ENCODE measurements around the gene SRD5A2. TPM values are rescaled to one million over a fixed set of nuclear protein-coding genes. Genes with fewer than 3 reads are reported as not detected.

SRD5A2 gene
- total RNA-seq, 1 donor from 2014 or later, result not detected

DNA sequence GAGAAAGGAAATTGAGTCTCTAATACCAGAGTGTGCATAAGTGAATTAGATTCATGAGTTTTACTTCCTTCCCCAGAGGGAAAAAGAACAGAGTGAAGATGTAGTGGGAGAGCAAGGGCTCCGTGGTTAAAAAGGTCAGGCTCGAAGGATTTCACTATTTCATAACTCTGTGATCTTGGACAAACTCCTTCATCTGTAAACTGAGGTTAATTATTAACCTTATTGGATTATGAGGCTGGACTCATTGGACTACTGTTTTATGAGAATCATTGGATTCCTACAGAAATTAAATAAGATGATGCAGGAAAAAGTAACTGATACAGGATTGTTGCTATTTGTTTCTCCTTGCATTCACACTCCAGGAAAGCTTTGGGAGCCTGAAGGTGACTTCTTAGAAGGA is 45.0 kb downstream of the SRD5A2 start:
- TF ChIP-seq, protein P1, sequence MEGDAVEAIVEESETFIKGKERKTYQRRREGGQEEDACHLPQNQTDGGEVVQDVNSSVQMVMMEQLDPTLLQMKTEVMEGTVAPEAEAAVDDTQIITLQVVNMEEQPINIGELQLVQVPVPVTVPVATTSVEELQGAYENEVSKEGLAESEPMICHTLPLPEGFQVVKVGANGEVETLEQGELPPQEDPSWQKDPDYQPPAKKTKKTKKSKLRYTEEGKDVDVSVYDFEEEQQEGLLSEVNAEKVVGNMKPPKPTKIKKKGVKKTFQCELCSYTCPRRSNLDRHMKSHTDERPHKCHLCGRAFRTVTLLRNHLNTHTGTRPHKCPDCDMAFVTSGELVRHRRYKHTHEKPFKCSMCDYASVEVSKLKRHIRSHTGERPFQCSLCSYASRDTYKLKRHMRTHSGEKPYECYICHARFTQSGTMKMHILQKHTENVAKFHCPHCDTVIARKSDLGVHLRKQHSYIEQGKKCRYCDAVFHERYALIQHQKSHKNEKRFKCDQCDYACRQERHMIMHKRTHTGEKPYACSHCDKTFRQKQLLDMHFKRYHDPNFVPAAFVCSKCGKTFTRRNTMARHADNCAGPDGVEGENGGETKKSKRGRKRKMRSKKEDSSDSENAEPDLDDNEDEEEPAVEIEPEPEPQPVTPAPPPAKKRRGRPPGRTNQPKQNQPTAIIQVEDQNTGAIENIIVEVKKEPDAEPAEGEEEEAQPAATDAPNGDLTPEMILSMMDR (IDR thresholded peaks at IDR 0.05; ENCODE audit: partially characterized antibody, unreplicated experiment), result no peak
- DNase-seq, result no peak
- Mint-ChIP-seq H3K4me3 (ENCODE audit: unreplicated experiment) (no peak overlapping the region), H3K36me3 (ENCODE audit: unreplicated experiment) (no peaks in the 10 kb centered on the region), H3K27me3 (ENCODE audit: unreplicated experiment) (no peaks in the 10 kb centered on the region), H3K4me1 (ENCODE audit: low read depth, unreplicated experiment) (no peaks in the 10 kb centered on the region), H3K27ac (ENCODE audit: unreplicated experiment) (no peak overlapping the region), H3K9me3 (ENCODE audit: unreplicated experiment) (no peaks in the 10 kb centered on the region)

DNA sequence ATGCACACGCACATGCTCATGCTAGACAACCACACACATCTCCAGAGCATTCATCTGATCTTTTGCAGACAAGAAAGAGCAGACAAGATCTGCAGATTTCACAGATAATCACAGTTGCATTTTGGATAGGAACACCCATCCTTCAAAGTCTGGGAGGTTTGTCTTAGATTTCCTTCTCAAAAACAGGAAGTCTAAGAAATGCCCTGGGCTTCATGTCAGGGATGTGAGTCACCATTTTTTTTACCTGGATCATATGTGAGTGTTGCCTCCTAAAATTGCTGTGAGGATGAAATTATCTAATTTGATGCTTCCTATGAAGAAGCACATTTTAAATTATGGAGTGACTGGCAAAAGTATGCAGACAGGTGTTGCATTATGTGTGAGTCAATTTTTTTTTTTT is 46.1 kb downstream of the SRD5A2 start:
- H3K9me3 Mint-ChIP-seq (ENCODE audit: unreplicated experiment), result no peaks in the 10 kb centered on the region
- no peak overlapping the region for H3K27ac Mint-ChIP-seq (ENCODE audit: unreplicated experiment)
- H3K4me1 Mint-ChIP-seq (ENCODE audit: low read depth, unreplicated experiment), result no peaks in the 10 kb centered on the region
- no peak overlapping the region for H3K4me3 Mint-ChIP-seq (ENCODE audit: unreplicated experiment)
- H3K27me3 Mint-ChIP-seq (ENCODE audit: unreplicated experiment), result no peaks in the 10 kb centered on the region
- H3K36me3 Mint-ChIP-seq (ENCODE audit: unreplicated experiment), result no peaks in the 10 kb centered on the region
- TF ChIP-seq, protein P1 (IDR thresholded peaks at IDR 0.05; ENCODE audit: partially characterized antibody, unreplicated experiment), result no peak
- no peak for DNase-seq

DNA sequence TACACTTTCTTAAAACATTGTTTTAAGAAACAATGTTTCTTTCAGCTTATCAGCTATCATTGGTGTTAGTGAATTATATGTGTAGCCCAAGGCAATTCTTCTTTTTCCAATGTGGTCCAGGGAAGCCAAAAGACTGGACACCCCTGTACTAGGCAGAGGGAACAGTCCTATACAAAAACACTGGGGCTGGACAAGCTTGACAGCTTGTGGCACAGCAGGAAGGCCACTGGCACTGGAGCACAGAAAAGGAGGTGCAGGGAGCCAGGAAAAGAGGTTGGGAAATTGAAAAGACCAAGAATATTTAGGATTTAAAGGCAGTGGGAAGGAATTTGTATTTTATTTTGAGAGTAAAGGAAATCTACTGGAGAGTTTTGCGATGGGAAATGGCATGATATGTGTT is 47.7 kb downstream of the SRD5A2 start:
- TF ChIP-seq, protein P1 (IDR thresholded peaks at IDR 0.05; ENCODE audit: partially characterized antibody, unreplicated experiment), result no peak
- H3K4me3 Mint-ChIP-seq (ENCODE audit: unreplicated experiment), result no peak overlapping the region
- no peak overlapping the region for H3K27ac Mint-ChIP-seq (ENCODE audit: unreplicated experiment)
- H3K27me3 Mint-ChIP-seq (ENCODE audit: unreplicated experiment), result no peaks in the 10 kb centered on the region
- H3K9me3 Mint-ChIP-seq (ENCODE audit: unreplicated experiment), result no peaks in the 10 kb centered on the region
- no peak for DNase-seq
- H3K4me1 Mint-ChIP-seq (ENCODE audit: low read depth, unreplicated experiment), result no peaks in the 10 kb centered on the region
- no peaks in the 10 kb centered on the region for H3K36me3 Mint-ChIP-seq (ENCODE audit: unreplicated experiment)

DNA sequence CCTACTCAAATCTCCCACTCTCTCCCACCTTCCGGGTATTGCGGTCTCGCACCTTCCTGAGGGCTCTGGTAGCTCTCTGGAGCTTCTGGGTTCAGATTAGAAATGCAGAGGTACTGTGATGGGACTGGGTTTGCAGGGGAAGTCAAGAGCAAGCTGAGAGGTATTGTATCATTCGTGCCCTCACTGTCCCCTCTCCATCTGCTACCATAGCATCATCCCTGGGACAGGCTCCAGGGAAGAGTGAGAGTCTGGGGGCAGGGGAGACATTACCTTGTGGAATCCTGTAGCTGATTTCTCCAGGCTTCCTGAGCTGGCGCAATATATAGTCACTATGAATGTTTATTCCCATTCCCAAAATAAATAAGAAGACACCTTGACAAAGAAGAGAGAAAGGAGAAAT is 49.6 kb downstream of the SRD5A2 start:
- no peak overlapping the region for H3K27ac Mint-ChIP-seq (ENCODE audit: unreplicated experiment)
- H3K4me3 Mint-ChIP-seq (ENCODE audit: unreplicated experiment), result no peak overlapping the region
- no peaks in the 10 kb centered on the region for H3K27me3 Mint-ChIP-seq (ENCODE audit: unreplicated experiment)
- TF ChIP-seq, protein P1 (IDR thresholded peaks at IDR 0.05; ENCODE audit: partially characterized antibody, unreplicated experiment), result no peak
- no peak for DNase-seq
- no peaks in the 10 kb centered on the region for H3K9me3 Mint-ChIP-seq (ENCODE audit: unreplicated experiment)
- no peaks in the 10 kb centered on the region for H3K4me1 Mint-ChIP-seq (ENCODE audit: low read depth, unreplicated experiment)
- H3K36me3 Mint-ChIP-seq (ENCODE audit: unreplicated experiment), result no peaks in the 10 kb centered on the region

DNA sequence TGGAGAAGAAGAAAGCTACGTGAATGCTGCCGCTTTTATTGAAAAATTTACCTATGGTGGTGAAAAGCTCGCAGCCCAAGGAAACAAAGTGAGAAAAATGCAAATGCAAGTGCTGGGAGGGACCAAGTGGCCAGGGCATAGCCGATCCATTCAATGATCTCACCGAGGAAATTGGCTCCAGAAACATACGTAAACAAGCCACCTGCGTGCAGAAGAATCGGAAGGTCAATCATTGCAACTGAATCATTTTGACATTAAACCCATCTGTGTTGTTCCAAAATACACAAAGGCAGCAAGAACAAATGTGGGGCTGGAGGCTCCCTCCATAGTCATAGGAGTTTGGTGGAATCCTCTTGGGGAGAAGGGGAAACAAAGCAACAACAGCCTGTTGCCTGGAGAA is 51.5 kb downstream of the SRD5A2 start:
- no peaks in the 10 kb centered on the region for H3K27me3 Mint-ChIP-seq (ENCODE audit: unreplicated experiment)
- no peak overlapping the region for H3K4me3 Mint-ChIP-seq (ENCODE audit: unreplicated experiment)
- H3K27ac Mint-ChIP-seq (ENCODE audit: unreplicated experiment), result no peak overlapping the region
- H3K36me3 Mint-ChIP-seq (ENCODE audit: unreplicated experiment), result no peaks in the 10 kb centered on the region
- TF ChIP-seq, protein P1 (IDR thresholded peaks at IDR 0.05; ENCODE audit: partially characterized antibody, unreplicated experiment), result no peak
- H3K4me1 Mint-ChIP-seq (ENCODE audit: low read depth, unreplicated experiment), result no peaks in the 10 kb centered on the region
- H3K9me3 Mint-ChIP-seq (ENCODE audit: unreplicated experiment), result no peaks in the 10 kb centered on the region
- DNase-seq, result no peak

Measured in glutamatergic neuron (in vitro differentiated cells).